Measurements from ENCODE around the gene GRID1.

GRCh38 chr10:86162036-86162435, 204.6 kb downstream of the GRID1 start:
- TF ChIP-seq CTCF (IDR thresholded peaks at IDR 0.05; ENCODE audit: insufficient read depth, low read depth, low read length) (no peak), EZH2 (IDR thresholded peaks at IDR 0.05; ENCODE audit: insufficient read depth, low read length) (no peak)
